Measurements from ENCODE around the gene TNIP2.

DNA sequence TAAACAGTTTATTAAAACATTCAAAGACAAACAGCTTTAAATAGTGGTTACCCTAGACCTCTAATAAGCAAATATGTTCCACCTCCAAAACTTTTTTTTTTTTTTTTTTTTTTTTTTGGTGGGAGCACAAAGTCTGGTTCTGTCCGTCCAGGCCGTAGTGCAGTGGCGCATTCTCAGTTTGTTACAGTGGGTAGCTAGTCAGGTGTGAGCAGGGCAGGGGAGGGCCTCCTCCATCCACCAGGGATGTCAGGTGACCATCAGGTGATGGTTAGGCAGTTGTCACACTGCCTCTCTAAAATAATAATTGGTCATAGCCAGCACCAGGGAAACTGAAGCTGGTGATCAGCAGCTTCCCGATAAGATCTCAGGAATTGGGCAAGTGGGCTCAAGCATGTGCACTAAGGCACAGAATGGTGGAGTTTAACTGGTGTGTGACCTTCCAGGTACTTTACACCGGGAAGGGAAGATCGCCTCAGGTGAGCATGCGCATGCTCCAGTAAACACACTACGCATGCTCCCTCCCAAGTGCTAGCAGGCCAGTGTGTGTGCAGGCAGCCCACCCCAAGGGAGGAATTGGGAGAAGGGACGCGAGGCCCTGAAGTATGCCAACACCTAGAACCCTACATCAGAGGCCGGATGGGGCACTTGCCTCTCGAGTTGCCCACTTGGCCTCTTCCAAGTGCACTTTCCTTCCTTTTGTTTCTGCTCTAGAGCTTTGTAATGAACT is 27.2 kb downstream of the TNIP2 start:
- TF ChIP-seq ZNF274 (IDR thresholded peaks at IDR 0.05; ENCODE audit: borderline replicate concordance, extremely low read depth, low read length) (no peak), POLR2A (IDR thresholded peaks at IDR 0.05; ENCODE audit: control extremely low read depth in 1 of 2, low read depth in 2 of 2, low read length in 2 of 2) (no peak), CEBPB (IDR thresholded peaks at IDR 0.05; ENCODE audit: low read depth, low read length) (no peak), TAF1 (IDR thresholded peaks at IDR 0.05; ENCODE audit: low read depth, low read length) (no peak), SRF (IDR thresholded peaks at IDR 0.05; ENCODE audit: low read depth, low read length) (no peak), ASH2L (IDR thresholded peaks at IDR 0.05; ENCODE audit: low read length) (no peak)
- TF ChIP-seq, protein P1, sequence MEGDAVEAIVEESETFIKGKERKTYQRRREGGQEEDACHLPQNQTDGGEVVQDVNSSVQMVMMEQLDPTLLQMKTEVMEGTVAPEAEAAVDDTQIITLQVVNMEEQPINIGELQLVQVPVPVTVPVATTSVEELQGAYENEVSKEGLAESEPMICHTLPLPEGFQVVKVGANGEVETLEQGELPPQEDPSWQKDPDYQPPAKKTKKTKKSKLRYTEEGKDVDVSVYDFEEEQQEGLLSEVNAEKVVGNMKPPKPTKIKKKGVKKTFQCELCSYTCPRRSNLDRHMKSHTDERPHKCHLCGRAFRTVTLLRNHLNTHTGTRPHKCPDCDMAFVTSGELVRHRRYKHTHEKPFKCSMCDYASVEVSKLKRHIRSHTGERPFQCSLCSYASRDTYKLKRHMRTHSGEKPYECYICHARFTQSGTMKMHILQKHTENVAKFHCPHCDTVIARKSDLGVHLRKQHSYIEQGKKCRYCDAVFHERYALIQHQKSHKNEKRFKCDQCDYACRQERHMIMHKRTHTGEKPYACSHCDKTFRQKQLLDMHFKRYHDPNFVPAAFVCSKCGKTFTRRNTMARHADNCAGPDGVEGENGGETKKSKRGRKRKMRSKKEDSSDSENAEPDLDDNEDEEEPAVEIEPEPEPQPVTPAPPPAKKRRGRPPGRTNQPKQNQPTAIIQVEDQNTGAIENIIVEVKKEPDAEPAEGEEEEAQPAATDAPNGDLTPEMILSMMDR (IDR thresholded peaks at IDR 0.05; ENCODE audit: control extremely low read depth in 1 of 3, insufficient read depth in 1 of 3, low read depth in 1 of 3, low read length in 3 of 3) = no peak
